Measurements from ENCODE around the gene VTI1B.
"Not testable (repeated sequence)": the region's sequence is repeated elsewhere in the genome, so short reads cannot be mapped to it uniquely, and the experiment has no call there.

The VTI1B gene, protein sequence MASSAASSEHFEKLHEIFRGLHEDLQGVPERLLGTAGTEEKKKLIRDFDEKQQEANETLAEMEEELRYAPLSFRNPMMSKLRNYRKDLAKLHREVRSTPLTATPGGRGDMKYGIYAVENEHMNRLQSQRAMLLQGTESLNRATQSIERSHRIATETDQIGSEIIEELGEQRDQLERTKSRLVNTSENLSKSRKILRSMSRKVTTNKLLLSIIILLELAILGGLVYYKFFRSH

DNA sequence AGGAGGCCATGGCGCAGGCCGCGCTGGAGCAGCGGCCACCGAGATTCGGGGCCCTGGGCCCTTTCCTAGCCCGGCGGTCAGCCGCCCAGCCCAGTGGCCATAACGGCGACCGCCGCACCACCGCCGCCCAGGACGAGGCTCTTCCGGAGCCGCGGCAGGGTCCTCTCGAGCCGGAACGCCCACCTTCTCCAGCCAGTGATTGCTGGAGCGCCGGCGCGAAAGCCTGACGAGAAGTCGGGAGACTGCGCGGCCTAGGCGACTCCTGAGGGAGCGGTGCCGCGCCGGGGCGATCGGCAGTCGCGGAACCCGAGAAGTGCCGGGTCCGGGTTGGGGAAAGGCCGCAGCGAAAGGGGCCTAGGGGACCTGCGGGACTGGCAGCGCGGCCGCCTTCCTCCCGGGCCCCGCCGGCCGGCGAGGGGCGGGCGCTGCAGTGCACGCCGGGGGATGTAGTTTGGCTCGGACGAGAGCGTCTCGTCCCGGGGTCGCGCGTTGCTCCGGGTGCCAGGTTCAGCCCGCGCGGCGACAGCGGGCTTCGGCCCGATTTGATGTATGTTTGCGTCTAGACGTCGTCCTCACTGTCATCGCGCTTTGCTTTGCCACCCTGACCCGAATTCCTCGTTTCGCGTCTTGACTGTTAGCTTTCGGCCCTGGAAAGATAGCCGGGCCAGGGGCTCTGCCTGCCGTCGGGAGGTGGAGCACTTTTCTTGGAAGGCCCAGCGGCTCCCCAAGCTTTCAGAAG, at the start of gene VTI1B:
Gene VTI1B (minus strand): TSS at position 153 of the 739 bp plus-strand sequence. CDS start 143 bp downstream, at position 10.
- peak; percentile 57 for DNase-seq (ENCODE audit: low read depth, low spot score)

DNA sequence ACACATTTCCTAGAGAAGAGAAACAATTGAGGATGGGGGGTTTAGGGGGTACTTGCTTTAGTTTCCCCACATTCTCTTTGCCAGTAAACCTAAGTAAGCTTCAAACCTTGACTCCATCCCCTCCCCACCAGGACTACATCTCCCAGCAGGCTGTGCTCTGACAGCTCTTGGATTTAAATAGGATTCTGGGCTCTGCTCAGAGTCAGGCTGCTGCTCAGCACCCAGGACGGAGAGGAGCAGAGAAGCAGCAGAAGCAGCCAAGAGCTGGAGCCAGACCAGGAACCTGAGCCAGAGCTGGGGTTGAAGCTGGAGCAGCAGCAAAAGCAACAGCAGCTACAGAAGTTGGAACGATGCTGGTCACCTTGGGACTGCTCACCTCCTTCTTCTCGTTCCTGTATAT, 47.9 kb upstream of the VTI1B start:
- DNase-seq (ENCODE audit: low read depth, low spot score), result no peak

DNA sequence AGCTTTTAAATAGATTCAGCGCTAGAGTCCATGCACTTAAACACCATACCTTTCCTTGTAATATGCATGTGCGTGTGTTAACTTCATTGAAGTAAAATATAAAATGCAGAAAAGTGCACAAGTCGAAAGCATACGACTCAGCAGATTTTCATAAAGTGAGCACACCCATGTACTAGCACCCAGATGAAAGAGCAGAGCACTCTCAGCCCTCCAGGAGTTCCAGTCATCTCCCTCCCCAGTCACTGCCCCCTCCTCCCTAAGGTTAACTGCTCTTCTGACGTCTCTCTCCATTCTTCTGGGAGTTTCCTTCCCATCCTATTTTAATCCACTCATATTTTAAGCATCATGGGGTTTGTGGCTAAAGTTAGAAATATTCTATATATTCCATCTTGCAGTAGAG, 47.4 kb upstream of the VTI1B start:
- no peak for DNase-seq (ENCODE audit: low read depth, low spot score)

DNA sequence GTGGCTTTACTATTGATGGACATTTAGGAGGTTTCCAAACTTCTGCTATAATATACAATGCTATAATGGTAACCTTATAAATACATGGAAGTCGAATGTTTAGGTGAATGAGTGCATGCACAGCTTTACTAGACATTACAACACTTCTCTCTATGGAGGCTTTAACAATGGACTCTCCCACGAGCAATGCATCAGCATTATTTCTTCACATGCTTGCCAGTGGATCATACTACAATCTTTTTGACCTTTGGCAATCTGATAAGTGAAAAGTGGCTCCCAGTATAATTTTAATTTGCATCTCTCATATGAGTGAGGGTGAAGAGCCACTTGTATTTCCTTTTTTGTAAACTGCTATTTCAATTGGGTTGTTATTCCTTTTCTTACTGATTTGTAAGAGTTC, 45.4 kb upstream of the VTI1B start:
- no peak for DNase-seq (ENCODE audit: low read depth, low spot score)

DNA sequence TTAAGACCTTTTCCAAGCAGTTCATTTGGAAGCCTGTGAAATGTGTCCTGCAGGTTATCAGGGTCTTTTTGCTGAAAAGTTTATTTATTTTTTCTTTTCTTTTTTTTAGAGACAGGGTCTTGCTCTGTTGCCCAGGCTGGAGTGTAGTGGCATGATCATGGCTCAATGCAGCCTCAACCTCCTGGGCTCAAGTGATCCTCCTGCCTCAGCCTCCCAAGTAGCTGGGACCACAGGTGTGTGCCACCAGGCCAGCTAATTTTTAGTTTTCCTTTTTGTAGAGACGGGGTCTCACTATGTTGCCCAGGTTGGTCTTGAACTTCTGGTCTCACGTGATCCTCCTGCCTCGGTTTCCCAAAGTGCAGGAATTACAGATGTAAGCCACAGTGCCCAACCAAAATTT, 45.0 kb upstream of the VTI1B start:
- not testable (repeated sequence) for DNase-seq (ENCODE audit: low read depth, low spot score)

GRCh38 chr14:67718265-67718664, 43.8 kb upstream of the VTI1B start:
- DNase-seq (ENCODE audit: low read depth, low spot score), result no peak

DNA sequence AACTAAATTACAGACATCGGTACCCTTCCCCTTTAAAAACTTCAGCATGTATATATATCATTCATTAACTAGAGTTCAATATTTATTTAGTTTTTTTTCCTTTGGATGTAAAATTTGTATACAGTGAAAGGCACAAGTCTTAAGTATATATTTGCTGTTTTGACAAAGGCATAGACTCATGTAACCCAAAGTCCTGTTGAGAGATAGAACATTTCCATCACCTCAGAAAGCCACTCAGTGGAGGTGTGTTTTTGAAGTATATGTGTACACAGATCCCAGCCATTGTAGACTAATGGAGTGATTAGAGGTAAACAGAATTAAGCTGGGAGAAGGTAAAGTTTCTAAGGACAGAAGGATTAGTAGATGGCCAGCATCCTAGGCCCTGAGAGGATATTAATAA, 42.6 kb upstream of the VTI1B start:
- DNase-seq (ENCODE audit: low read depth, low spot score), result no peak

- no peak for DNase-seq (ENCODE audit: low read depth, low spot score)
Observed at GRCh38 chr14:67710209-67710608, 35.8 kb upstream of the VTI1B start.

- not testable (repeated sequence) for DNase-seq (ENCODE audit: low read depth, low spot score)
Observed at GRCh38 chr14:67709796-67710195, 35.4 kb upstream of the VTI1B start.

GRCh38 chr14:67709346-67709745, 34.9 kb upstream of the VTI1B start:
- DNase-seq (ENCODE audit: low read depth, low spot score), result not testable (repeated sequence)

GRCh38 chr14:67705211-67705610, 30.8 kb upstream of the VTI1B start:
- no peak for DNase-seq (ENCODE audit: low read depth, low spot score)

- no peak for DNase-seq (ENCODE audit: low read depth, low spot score)
Observed at GRCh38 chr14:67704484-67705089, 30.2 kb upstream of the VTI1B start.

DNA sequence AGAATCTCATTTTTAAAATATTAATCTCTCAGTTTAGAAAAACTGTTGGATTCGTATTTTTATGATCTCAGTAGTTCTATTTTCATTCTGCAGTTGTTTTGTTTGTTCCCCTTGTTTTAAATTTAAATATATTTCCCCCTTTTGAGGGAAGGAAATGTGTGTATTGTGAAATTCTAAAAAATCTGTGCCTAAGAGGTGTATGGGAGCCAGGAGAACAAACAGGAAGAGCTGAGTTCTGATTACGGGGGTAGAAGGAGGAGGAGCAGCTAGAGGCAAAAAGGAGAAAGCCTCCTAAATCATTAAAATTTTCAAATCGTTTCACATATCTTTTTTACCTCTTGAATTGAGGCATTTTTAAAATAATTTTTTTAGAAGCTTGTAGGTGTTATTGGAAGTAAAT, 29.6 kb upstream of the VTI1B start:
- no peak for DNase-seq (ENCODE audit: low read depth, low spot score)

- not testable (repeated sequence) for DNase-seq (ENCODE audit: low read depth, low spot score)
Observed at GRCh38 chr14:67701492-67701891, 27.1 kb upstream of the VTI1B start, which contains the start of gene RDH12. Gene RDH12, plus strand, starts transcription at chr14:67701886. Its CDS starts 20,757 bp downstream, at chr14:67722643.

- no peak for DNase-seq (ENCODE audit: low read depth, low spot score)
Observed at GRCh38 chr14:67698179-67698578, 23.7 kb upstream of the VTI1B start.

DNA sequence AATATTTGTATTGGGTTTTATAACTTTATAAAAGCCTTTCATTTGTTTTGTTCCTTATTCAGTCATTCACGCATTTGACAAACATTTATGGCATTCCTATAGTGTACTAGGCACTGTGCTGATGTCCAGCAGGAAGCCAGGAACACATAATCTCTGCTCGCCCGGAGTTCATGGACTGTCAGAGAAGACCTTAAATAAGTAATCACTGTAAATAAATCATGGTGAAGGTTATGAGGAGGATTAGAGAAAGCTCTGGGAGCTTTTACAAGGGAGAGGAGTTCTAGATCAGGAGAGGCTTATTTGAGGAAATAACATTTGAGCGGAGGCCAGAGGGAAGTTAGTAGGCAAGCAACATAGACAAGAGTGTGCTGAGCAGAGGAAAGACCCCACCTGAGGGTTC, 22.6 kb upstream of the VTI1B start:
- no peak for DNase-seq (ENCODE audit: low read depth, low spot score)

GRCh38 chr14:67695394-67695949, 21.0 kb upstream of the VTI1B start, which contains the start of gene RDH11:
Gene RDH11, minus strand, starts transcription at chr14:67695764. Its CDS starts 61 bp downstream, at chr14:67695703.
- peak; percentile 67 for DNase-seq (ENCODE audit: low read depth, low spot score)

DNA sequence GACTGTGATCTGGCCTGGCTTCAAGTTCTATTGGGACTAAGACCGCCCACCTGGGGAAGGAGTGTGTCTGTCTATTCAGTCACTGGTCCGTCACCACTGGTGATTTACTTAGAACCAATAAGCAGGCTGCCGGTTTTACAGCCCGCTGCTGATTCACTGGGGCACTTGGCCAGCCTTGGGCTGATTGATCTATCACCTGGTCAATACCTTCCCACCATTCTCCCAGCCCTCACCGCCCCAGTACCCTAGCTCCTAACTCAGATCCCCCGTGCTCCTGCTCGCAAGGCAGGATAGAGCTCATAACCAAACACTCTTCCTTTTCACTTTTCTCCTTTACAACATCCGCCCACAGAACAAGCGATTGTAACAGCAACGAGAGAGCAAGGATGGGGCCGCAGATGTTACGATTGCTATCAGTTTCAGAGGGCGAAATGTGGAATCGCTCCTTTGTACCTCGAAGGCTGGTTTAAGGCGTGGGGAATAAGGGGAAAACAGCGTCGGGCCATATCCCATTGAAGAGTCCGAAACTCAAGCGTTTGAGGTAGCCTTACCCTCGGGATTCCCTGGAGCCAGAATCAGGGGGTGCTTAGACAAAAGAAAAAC, 20.5 kb upstream of the VTI1B start:
- DNase-seq (ENCODE audit: low read depth, low spot score), result peak; percentile 54

DNA sequence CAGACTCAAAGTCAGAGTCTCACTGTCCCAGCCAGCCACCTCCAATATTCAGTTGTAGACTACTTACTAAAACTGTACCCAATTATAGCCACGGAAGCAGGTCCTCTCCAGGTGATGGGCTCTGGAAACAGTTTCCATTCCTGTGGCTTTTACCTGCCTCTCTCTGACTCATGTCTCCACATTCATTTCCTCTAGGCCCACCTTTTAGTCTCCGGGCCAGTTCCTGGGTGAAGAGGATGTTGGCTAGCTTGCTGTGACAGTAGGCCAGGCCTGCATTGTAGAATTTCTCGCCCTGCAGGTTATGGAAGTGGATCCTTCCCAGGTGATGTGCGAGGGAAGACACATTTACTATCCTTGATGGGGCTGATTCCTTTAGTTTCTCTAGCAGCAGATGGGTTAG, 15.6 kb upstream of the VTI1B start:
- no peak for DNase-seq (ENCODE audit: low read depth, low spot score)

DNA sequence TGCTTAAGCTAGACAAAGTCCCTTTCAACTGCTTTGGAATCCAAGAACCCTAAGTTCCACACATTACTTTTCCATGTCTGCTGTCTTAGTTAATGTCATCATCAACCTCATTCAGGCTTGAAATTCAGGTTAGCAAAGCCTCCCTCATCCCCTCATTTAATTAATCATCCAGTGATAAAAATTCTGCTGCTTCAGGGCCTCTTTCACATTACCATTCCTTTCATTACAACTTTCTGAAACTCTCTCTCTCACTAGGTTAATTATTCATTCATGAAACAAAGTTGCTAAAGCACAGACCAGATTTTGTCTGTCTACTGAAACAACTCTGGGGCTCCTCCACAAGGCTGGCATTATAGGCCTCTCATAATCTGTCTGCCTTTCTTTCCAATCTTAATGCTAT, 9.4 kb upstream of the VTI1B start:
- no peak for DNase-seq (ENCODE audit: low read depth, low spot score)

DNA sequence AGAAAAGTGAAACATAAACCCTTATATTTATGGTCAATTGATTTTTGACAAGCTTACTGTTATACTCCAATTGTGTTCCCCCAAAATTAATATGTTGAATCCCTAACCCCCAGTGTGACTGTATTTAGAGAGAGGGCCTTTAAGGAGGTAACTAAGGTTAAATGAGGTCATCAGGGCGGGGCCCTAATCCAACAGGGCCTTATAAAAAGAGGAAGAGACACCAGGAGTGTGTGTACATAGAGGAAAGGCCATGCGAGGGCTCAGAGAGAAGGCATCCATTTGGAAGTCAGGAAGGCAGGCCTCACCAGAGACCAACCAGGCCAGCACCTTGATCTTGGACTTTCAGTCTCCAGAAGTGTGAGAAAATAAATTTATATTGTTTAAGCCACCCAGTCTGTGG, 6.5 kb upstream of the VTI1B start:
- DNase-seq (ENCODE audit: low read depth, low spot score), result no peak

DNA sequence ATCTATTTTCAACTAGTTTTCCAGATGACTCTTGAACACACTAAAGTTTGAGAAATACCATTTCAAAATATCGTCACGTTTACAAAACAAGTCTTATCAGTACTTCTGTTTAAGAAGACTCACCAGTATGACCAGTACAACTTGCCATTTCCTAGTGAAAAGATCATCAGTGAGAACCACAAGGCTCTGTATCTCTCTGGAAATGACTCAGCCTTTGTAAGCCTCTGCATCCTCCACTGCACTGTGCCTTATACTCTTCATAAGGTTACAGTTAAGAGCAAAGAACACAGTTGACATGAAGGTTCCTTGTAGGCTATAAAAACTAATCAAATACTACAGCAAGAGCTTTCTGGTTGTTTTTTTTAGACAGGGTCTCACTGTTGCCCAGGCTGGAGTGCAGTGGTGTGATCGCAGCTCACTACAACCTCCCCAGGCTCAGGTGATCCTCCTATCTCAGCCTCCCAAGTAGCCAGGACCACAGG, 5.7 kb upstream of the VTI1B start:
- DNase-seq (ENCODE audit: low read depth, low spot score), result no peak
